Gastrocnemius medialis (tissue), 4 donors: ENCODE results near the gene KHDRBS2.

Experiments used
- POLR2A ChIP-seq, 2 donors: fragments of 450-650 bp; IDR thresholded peaks; one replicate each; pipeline ENCODE4 v1.6.1; 2017; ENCODE audit warnings: antibody characterized with exemption in 2 of 2, mild to moderate bottlenecking in 2 of 2, moderate library complexity in 2 of 2
- TF ChIP-seq, protein P1 (sequence below), 5 experiments: fragments of 450-650 bp in 3 of 5; fragments of 200-600 bp in 2 of 5; sonication (generic) in 2 of 5; IDR thresholded peaks in 4 of 5; conservative IDR thresholded peaks in 1 of 5; 1 replicate in 4 of 5; 2 replicates in 1 of 5; pipeline ENCODE4 v1.5.1; 2016 to 2019; ENCODE audit warnings: antibody characterized with exemption in 5 of 5, mild to moderate bottlenecking in 3 of 5, moderate library complexity in 3 of 5

DNA sequence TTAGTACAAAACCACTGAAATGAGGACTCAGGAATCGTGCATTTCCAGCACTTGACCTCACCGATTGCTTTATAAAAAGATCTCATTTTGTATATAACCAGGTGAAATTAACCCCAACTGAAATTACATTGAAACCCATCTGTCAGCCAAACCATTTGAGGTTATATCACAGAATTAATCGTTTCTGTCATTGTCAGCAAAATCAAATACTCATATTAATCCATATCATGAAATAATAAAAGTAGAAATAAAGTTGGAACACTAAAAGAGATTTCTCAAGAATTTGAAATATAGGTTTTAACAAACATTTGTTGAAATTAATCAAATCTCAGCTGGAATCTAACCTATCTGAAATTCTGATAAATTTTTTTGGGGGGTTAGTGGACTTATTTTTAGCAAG, 23.7 kb downstream of the KHDRBS2 start:
- TF ChIP-seq, protein P1, sequence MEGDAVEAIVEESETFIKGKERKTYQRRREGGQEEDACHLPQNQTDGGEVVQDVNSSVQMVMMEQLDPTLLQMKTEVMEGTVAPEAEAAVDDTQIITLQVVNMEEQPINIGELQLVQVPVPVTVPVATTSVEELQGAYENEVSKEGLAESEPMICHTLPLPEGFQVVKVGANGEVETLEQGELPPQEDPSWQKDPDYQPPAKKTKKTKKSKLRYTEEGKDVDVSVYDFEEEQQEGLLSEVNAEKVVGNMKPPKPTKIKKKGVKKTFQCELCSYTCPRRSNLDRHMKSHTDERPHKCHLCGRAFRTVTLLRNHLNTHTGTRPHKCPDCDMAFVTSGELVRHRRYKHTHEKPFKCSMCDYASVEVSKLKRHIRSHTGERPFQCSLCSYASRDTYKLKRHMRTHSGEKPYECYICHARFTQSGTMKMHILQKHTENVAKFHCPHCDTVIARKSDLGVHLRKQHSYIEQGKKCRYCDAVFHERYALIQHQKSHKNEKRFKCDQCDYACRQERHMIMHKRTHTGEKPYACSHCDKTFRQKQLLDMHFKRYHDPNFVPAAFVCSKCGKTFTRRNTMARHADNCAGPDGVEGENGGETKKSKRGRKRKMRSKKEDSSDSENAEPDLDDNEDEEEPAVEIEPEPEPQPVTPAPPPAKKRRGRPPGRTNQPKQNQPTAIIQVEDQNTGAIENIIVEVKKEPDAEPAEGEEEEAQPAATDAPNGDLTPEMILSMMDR (IDR thresholded peaks at IDR 0.05 in 4 of 5, conservative IDR thresholded peaks at IDR 0.05 in 1 of 5): no peak
- no peak for TF ChIP-seq POLR2A (IDR thresholded peaks at IDR 0.05)
